SW480 (cell line): ENCODE measurements around the gene MSRB1.

Experiments
- DNase-seq: peaks from one replicate; pipeline ENCODE4 v3.0.0-alpha.2; 2016; ENCODE audit warnings: low spot score

Gene MSRB1

GRCh38 chr16:1942810-1943726 is at the start of gene MSRB1:
MSRB1 (minus strand) TSS chr16:1943199; CDS start chr16:1943156, 43 bp downstream.
- DNase-seq = peak; percentile 97

GRCh38 chr16:1991948-1992703 is 49.1 kb upstream of the MSRB1 start:
- DNase-seq = peak; percentile 67

- DNase-seq = no peak
Measured at GRCh38 chr16:1991588-1991947, 48.6 kb upstream of the MSRB1 start.

GRCh38 chr16:1991135-1991551 is 48.1 kb upstream of the MSRB1 start:
- no peak for DNase-seq

GRCh38 chr16:1990351-1991134 is 47.5 kb upstream of the MSRB1 start:
- DNase-seq = peak; percentile 41

- DNase-seq = no peak
Measured at GRCh38 chr16:1990101-1990350, 47.0 kb upstream of the MSRB1 start.

GRCh38 chr16:1989209-1990100 is 46.5 kb upstream of the MSRB1 start, which contains the start of gene SYNGR3:
SYNGR3 (plus strand) TSS chr16:1989970; CDS start chr16:1990103, 133 bp downstream.
- DNase-seq = no peak

GRCh38 chr16:1987198-1987597 is 44.2 kb upstream of the MSRB1 start:
- no peak for DNase-seq

- DNase-seq = no peak
Measured at GRCh38 chr16:1985466-1986150, 42.6 kb upstream of the MSRB1 start.

- no peak for DNase-seq
Measured at GRCh38 chr16:1984347-1985225, 41.6 kb upstream of the MSRB1 start.

GRCh38 chr16:1983544-1984346 is 40.7 kb upstream of the MSRB1 start, which contains the start of gene GFER:
GFER (plus strand) TSS chr16:1984193; CDS start chr16:1984219, 26 bp downstream.
- DNase-seq = peak; percentile 86

GRCh38 chr16:1982991-1983543 is 40.1 kb upstream of the MSRB1 start:
- no peak for DNase-seq

GRCh38 chr16:1982013-1982433 is 39.0 kb upstream of the MSRB1 start:
- DNase-seq = peak; percentile 91

- DNase-seq = peak; percentile 79
Measured at GRCh38 chr16:1981398-1981836, 38.4 kb upstream of the MSRB1 start, which contains the start of gene NOXO1. NOXO1 (minus strand) TSS chr16:1981469; CDS start chr16:1981179, 290 bp downstream.

- no peak for DNase-seq
Measured at GRCh38 chr16:1980770-1981087, 37.7 kb upstream of the MSRB1 start.

- peak; percentile 45 for DNase-seq
Measured at GRCh38 chr16:1980030-1980769, 37.2 kb upstream of the MSRB1 start.

- DNase-seq = peak; percentile 86
Measured at GRCh38 chr16:1979271-1980029, 36.5 kb upstream of the MSRB1 start.
